HepG2 (cell line): ENCODE results near the gene OR10AD1. TPM values are rescaled to one million over a fixed set of nuclear protein-coding genes. Genes with fewer than 3 reads are reported as not detected.

Experiments
- ADNP ChIP-seq: sonication (generic); formaldehyde crosslinking; IDR thresholded peaks from 2 replicates; pipeline ENCODE4 v1.4.0; 2020; ENCODE audit warnings: missing genetic modification reagents
- CC2D1A ChIP-seq: sonication (generic); formaldehyde crosslinking; IDR thresholded peaks from 2 replicates; pipeline ENCODE4 v1.8.1; 2023; ENCODE audit warnings: mild to moderate bottlenecking, missing genetic modification reagents
- DPF2 ChIP-seq: sonication (generic); formaldehyde crosslinking; IDR thresholded peaks from 2 replicates; pipeline ENCODE4 v1.4.0; 2020; ENCODE audit warnings: mild to moderate bottlenecking, low read depth, missing genetic modification reagents, borderline replicate concordance
- FOXK2 ChIP-seq: fragments of 450-650 bp; IDR thresholded peaks from 2 replicates; pipeline ENCODE4 v1.6.1; 2016
- HDAC6 ChIP-seq: fragments of 200-600 bp; sonication (generic); IDR thresholded peaks from 2 replicates; pipeline ENCODE4 v1.7.0; 2017; ENCODE audit warnings: mild to moderate bottlenecking, antibody characterized with exemption, low read length, low read depth
- KAT2B ChIP-seq: fragments of 150-350 bp; IDR thresholded peaks from 2 replicates; pipeline ENCODE4 v1.6.1; 2014; ENCODE audit warnings: low read depth, low read length, borderline replicate concordance
- KLF6 ChIP-seq: IDR thresholded peaks from 2 replicates; pipeline ENCODE4 v1.8.0; 2016; ENCODE audit warnings: missing biosample characterization, missing genetic modification reagents
- MAFK ChIP-seq, 2 experiments: IDR thresholded peaks in 1 of 2; conservative IDR thresholded peaks in 1 of 2; 2 replicates each; pipeline ENCODE4 v1.6.1; 2011; ENCODE audit warnings: improper control_type of control experiment in 2 of 2, low read length in 2 of 2
- MED1 ChIP-seq: sonication (generic); formaldehyde crosslinking; IDR thresholded peaks from 2 replicates; pipeline ENCODE4 v1.4.0; 2020; ENCODE audit warnings: missing genetic modification reagents
- MYNN ChIP-seq: sonication (generic); formaldehyde crosslinking; IDR thresholded peaks from 2 replicates; pipeline ENCODE4 v1.4.0; 2020; ENCODE audit warnings: mild to moderate bottlenecking, low read depth, missing genetic modification reagents
- PRMT3 ChIP-seq: sonication (generic); formaldehyde crosslinking; IDR thresholded peaks from 2 replicates; pipeline ENCODE4 v1.8.1; 2022; ENCODE audit warnings: low read depth, mild to moderate bottlenecking, moderate library complexity, missing genetic modification reagents, borderline replicate concordance
- RXRB ChIP-seq: IDR thresholded peaks from 2 replicates; pipeline ENCODE4 v1.6.1; 2016; ENCODE audit warnings: borderline replicate concordance, missing genetic modification reagents, missing compliant biosample characterization
- SMAD9 ChIP-seq: sonication (generic); formaldehyde crosslinking; IDR thresholded peaks from 2 replicates; pipeline ENCODE4 v1.5.1; 2020; ENCODE audit warnings: mild to moderate bottlenecking, missing genetic modification reagents
- SMARCC2 ChIP-seq: fragments of 450-650 bp; IDR thresholded peaks from 2 replicates; pipeline ENCODE4 v1.6.1; 2017; ENCODE audit warnings: antibody characterized with exemption, mild to moderate bottlenecking
- THYN1 ChIP-seq: sonication (generic); formaldehyde crosslinking; IDR thresholded peaks from 2 replicates; pipeline ENCODE4 v1.8.1; 2023; ENCODE audit warnings: low read depth, mild to moderate bottlenecking, moderate library complexity, missing genetic modification reagents, borderline replicate concordance
- ZMYM2 ChIP-seq: sonication (generic); formaldehyde crosslinking; IDR thresholded peaks from 2 replicates; pipeline ENCODE4 v1.8.0; 2022; ENCODE audit warnings: mild to moderate bottlenecking, missing genetic modification reagents
- ZNF329 ChIP-seq: sonication (generic); formaldehyde crosslinking; IDR thresholded peaks from 2 replicates; pipeline ENCODE4 v1.9.0; 2021; ENCODE audit warnings: low read depth, mild to moderate bottlenecking, missing genetic modification reagents
- ZNF335 ChIP-seq: sonication (generic); formaldehyde crosslinking; IDR thresholded peaks from 2 replicates; pipeline ENCODE4 v1.4.0; 2020; ENCODE audit warnings: missing genetic modification reagents
- ZNF33B ChIP-seq: sonication (generic); formaldehyde crosslinking; IDR thresholded peaks from 2 replicates; pipeline ENCODE4 v1.5.1; 2020; ENCODE audit warnings: mild to moderate bottlenecking, missing genetic modification reagents
- ZNF572 ChIP-seq: sonication (generic); formaldehyde crosslinking; IDR thresholded peaks from 2 replicates; pipeline ENCODE4 v1.5.1; 2020; ENCODE audit warnings: mild to moderate bottlenecking, missing genetic modification reagents
- ZNF746 ChIP-seq: sonication (generic); formaldehyde crosslinking; IDR thresholded peaks from 2 replicates; pipeline ENCODE4 v1.8.0; 2022; ENCODE audit warnings: mild to moderate bottlenecking, missing genetic modification reagents
- ZNF891 ChIP-seq: sonication (generic); formaldehyde crosslinking; IDR thresholded peaks from 2 replicates; pipeline ENCODE4 v1.5.0; 2020; ENCODE audit warnings: mild to moderate bottlenecking, missing genetic modification reagents
- polyA plus RNA-seq, 8 experiments: library from polyadenylated mRNA; depleted of rRNA in 3 of 8; stranded (reverse) in 7 of 8; unstranded in 1 of 8; fragments of >200 nt; fragmentation: Illumina TruSeq in 4 of 8; extraction: Trizol in 4 of 8; gene quantifications; 2 replicates each; pipeline versions ENCODE4 v1.2.1 to v1.2.3, GENCODE V29; 2011 to 2016; ENCODE audit warnings: low read depth in 4 of 8, missing spikeins in 1 of 8, mixed read lengths in 1 of 8; ENCODE audit not compliant: insufficient read depth in 1 of 8
- total RNA-seq, 5 experiments: library from RNA; depleted of rRNA; stranded (reverse); fragments of >200 nt; fragmentation: Illumina TruSeq; extraction: Trizol; gene quantifications; 2 replicates each; pipeline ENCODE4 v1.2.3, GENCODE V29; 2016; ENCODE audit warnings: low read depth in 1 of 5
- TF ChIP-seq, protein P1 (sequence below): sonication (generic); formaldehyde crosslinking; IDR thresholded peaks from 2 replicates; pipeline ENCODE4 v1.5.1; 2020; ENCODE audit warnings: mild to moderate bottlenecking, missing genetic modification reagents, moderate library complexity
- TF ChIP-seq, protein P2 (sequence below): sonication (generic); formaldehyde crosslinking; IDR thresholded peaks from 2 replicates; pipeline ENCODE4 v1.4.0; 2020; ENCODE audit warnings: mild to moderate bottlenecking, missing genetic modification reagents
- TF ChIP-seq, protein P3 (sequence below): IDR thresholded peaks from 2 replicates; pipeline ENCODE4 v1.6.1; 2016; ENCODE audit warnings: low read depth, control low read depth
- TF ChIP-seq, protein P4 (sequence below): sonication (generic); formaldehyde crosslinking; IDR thresholded peaks from 2 replicates; pipeline ENCODE4 v1.8.0; 2022; ENCODE audit warnings: low read depth, missing genetic modification reagents

OR10AD1 gene
- total and polyA plus RNA-seq, 2 of the 13 experiments (the other 11 are each of a cell fraction or from before 2014, with no cell fraction given): not detected

DNA sequence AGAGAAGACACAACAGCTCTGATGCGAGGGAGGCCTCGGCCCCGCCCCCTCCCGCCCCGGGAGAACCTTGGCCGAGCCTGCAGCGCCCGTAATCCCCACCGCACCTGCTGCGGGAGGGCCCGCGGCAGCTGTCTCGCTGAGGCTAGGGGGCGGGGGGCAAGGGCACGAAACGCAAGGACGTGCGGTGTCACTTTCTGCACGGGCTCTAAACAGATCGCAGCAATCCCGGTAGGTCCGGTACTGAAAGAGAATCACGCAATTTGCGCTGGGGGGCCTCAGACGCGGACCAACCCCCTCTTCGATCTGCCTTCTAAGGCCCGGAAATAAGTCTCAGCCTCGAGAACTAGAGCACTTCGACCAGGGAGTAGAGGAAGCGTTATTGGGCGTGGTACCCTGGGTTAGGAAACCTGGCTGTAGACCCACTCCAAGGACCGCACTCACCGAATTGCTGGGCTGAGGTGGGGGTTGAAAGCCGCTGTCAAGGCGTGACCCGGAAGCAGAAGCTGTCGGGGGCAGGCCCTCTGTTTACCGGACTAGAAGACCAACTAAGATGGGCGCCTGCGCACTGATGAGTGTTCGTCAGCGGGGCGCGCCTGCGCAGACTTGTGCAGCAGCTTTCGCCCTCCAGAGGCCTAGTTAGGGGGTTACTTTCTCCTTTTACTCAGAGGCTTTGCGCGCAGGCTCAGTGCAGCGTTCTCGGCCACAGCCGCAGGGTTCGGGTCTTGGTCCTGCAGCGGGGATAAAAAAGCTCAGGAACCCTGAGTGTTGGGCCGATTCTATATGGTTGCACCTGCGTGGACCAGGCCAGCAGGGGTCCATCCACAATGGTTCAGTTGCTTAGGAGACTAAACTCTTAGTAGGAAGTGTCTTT, 45.8 kb downstream of the OR10AD1 start, which contains the start of gene ASB8 (continued):
- TF ChIP-seq DPF2 (no peak), ZNF572 (CRISPR knock-in tag) (peak; percentile 98; the same call in 1 of the 2 replicates), HDAC6 (no peak), ZNF329 (CRISPR knock-in tag) (peak; percentile 9; the same call in 1 of the 2 replicates), KLF6 (CRISPR knock-in tag) (no peak; the same call in 1 of the 2 replicates), PRMT3 (CRISPR knock-in tag) (no peak; the same call in 1 of the 2 replicates), ADNP (CRISPR knock-in tag) (no peak), MED1 (CRISPR knock-in tag) (peak; percentile 45), ZNF891 (peak; percentile 54; the same call in 1 of the 2 replicates), ZMYM2 (CRISPR knock-in tag) (no peak), SMARCC2 (no peak), THYN1 (CRISPR knock-in tag) (no peak), RXRB (CRISPR knock-in tag) (no peak), SMAD9 (CRISPR knock-in tag) (no peak), ZNF335 (CRISPR knock-in tag) (no peak), ZNF33B (CRISPR knock-in tag) (no peak), MYNN (CRISPR knock-in tag) (no peak), ZNF746 (CRISPR knock-in tag) (peak; percentile 34; the same call in 1 of the 2 replicates), FOXK2 (peak; percentile 86), MAFK (conservative IDR thresholded peaks at IDR 0.05 in 1 of 2, IDR thresholded peaks at IDR 0.05 in 1 of 2; ENCODE audit: low read length in 2 of 2) (no peak), KAT2B (no peak), CC2D1A (no peak; the same call in 1 of the 2 replicates)
- TF ChIP-seq, protein P1, sequence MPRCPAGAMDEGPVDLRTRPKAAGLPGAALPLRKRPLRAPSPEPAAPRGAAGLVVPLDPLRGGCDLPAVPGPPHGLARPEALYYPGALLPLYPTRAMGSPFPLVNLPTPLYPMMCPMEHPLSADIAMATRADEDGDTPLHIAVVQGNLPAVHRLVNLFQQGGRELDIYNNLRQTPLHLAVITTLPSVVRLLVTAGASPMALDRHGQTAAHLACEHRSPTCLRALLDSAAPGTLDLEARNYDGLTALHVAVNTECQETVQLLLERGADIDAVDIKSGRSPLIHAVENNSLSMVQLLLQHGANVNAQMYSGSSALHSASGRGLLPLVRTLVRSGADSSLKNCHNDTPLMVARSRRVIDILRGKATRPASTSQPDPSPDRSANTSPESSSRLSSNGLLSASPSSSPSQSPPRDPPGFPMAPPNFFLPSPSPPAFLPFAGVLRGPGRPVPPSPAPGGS: peak; percentile 58; the same call in 1 of the 2 replicates
- TF ChIP-seq, protein P2, sequence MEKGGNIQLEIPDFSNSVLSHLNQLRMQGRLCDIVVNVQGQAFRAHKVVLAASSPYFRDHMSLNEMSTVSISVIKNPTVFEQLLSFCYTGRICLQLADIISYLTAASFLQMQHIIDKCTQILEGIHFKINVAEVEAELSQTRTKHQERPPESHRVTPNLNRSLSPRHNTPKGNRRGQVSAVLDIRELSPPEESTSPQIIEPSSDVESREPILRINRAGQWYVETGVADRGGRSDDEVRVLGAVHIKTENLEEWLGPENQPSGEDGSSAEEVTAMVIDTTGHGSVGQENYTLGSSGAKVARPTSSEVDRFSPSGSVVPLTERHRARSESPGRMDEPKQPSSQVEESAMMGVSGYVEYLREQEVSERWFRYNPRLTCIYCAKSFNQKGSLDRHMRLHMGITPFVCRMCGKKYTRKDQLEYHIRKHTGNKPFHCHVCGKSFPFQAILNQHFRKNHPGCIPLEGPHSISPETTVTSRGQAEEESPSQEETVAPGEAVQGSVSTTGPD (CRISPR knock-in tag): no peak
- TF ChIP-seq, protein P3, sequence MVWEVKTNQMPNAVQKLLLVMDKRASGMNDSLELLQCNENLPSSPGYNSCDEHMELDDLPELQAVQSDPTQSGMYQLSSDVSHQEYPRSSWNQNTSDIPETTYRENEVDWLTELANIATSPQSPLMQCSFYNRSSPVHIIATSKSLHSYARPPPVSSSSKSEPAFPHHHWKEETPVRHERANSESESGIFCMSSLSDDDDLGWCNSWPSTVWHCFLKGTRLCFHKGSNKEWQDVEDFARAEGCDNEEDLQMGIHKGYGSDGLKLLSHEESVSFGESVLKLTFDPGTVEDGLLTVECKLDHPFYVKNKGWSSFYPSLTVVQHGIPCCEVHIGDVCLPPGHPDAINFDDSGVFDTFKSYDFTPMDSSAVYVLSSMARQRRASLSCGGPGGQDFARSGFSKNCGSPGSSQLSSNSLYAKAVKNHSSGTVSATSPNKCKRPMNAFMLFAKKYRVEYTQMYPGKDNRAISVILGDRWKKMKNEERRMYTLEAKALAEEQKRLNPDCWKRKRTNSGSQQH (CRISPR knock-in tag): no peak
- TF ChIP-seq, protein P4, sequence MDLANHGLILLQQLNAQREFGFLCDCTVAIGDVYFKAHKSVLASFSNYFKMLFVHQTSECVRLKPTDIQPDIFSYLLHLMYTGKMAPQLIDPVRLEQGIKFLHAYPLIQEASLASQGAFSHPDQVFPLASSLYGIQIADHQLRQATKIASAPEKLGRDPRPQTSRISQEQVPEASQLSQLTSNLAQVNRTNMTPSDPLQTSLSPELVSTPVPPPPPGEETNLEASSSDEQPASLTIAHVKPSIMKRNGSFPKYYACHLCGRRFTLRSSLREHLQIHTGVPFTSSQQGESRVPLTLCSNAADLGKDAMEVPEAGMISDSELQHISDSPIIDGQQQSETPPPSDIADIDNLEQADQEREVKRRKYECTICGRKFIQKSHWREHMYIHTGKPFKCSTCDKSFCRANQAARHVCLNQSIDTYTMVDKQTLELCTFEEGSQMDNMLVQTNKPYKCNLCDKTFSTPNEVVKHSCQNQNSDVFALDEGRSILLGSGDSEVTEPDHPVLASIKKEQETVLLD (CRISPR knock-in tag): peak; percentile 37; the same call in 1 of the 2 replicates
